Skeletal muscle tissue (tissue), 4 donors: Measurements from ENCODE around the gene RXRB. TPM values are rescaled to one million over a fixed set of nuclear protein-coding genes. Genes with fewer than 3 reads are reported as not detected.
"Not testable (repeated sequence)": the region's sequence is repeated elsewhere in the genome, so short reads cannot be mapped to it uniquely, and the experiment has no call there.

Experiments
- H3K27ac ChIP-seq: one replicate; pipeline ENCODE4 v1.7.0; 2013; ENCODE audit warnings: mild to moderate bottlenecking, low read depth, low read length, inconsistent platforms
- H3K27me3 ChIP-seq, 3 donors: one replicate each; pipeline ENCODE4 v1.7.0; 2013; ENCODE audit warnings: low read length in 3 of 3; ENCODE audit not compliant: control insufficient read depth in 3 of 3, insufficient read depth in 3 of 3
- H3K36me3 ChIP-seq, 3 donors: one replicate each; pipeline ENCODE4 v1.7.0; 2013; ENCODE audit warnings: low read length in 3 of 3; ENCODE audit not compliant: control insufficient read depth in 3 of 3, insufficient read depth in 3 of 3
- H3K4me1 ChIP-seq, 3 donors: one replicate each; pipeline ENCODE4 v1.7.0; 2013; ENCODE audit warnings: low read length in 3 of 3, mild to moderate bottlenecking in 3 of 3; ENCODE audit not compliant: control insufficient read depth in 3 of 3, insufficient read depth in 3 of 3
- H3K4me3 ChIP-seq, 3 donors: one replicate each; pipeline ENCODE4 v1.7.0; 2013; ENCODE audit warnings: low read length in 3 of 3
- H3K9ac ChIP-seq, 3 donors: one replicate each; pipeline ENCODE4 v1.7.0; 2013; ENCODE audit warnings: low read length in 3 of 3, mild to moderate bottlenecking in 3 of 3, moderate library complexity in 2 of 3, low read depth in 1 of 3
- H3K9me3 ChIP-seq, 3 donors: one replicate each; pipeline ENCODE4 v1.7.0; 2013; ENCODE audit warnings: low read length in 3 of 3; ENCODE audit not compliant: control insufficient read depth in 3 of 3
- total RNA-seq: library from RNA; depleted of rRNA; stranded (reverse); fragments of >200 nt; gene quantifications from one replicate; pipeline ENCODE4 v1.2.3, GENCODE V29; 2014
- donor health status: Osteomylitis.

RXRB gene
- total RNA-seq, 1 donor from 2014 or later: 17.7 TPM

DNA sequence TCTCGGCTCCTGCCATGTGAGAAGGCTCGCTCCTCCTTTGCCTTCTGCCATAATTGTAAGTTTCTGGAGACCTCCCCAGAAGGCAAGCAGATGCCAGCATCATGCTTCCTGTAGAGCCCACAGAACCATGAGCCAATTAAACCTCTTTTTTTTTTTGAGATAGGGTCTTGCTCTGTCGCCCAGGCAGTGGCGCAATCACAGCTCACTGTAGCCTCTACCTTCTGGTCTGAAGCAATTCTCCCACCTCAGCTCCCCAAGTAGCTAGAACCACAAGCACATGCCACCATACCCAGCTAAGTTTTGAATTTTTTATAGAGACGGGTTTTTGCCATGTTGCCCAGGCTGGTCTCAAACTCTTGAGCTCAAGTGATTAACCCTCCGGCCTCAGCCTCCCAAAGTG lies 36.4 kb upstream of the RXRB start:
- H3K27ac ChIP-seq: no peak overlapping the region

GRCh38 chr6:33236328-33236727 lies 35.9 kb upstream of the RXRB start:
- H3K9me3 ChIP-seq: no peaks in the 10 kb centered on the region
- peaks cover 12 to 18% (median 14%) of the 10 kb centered on the region in 3 donors for H3K27me3 ChIP-seq
- H3K4me3 ChIP-seq: no peak overlapping the region
- H3K4me1 ChIP-seq: no peaks in the 10 kb centered on the region
- H3K27ac ChIP-seq: no peak overlapping the region
- no peak overlapping the region for H3K9ac ChIP-seq
- H3K36me3 ChIP-seq: no peaks in the 10 kb centered on the region

More for the DNA sequence above, 36.4 kb upstream of the RXRB start:
- H3K27me3 ChIP-seq: peaks cover 12 to 18% (median 14%) of the 10 kb centered on the region in 3 donors
- H3K9me3 ChIP-seq: no peaks in the 10 kb centered on the region
- no peak overlapping the region for H3K9ac ChIP-seq
- H3K4me3 ChIP-seq: no peak overlapping the region
- H3K36me3 ChIP-seq: no peaks in the 10 kb centered on the region
- H3K4me1 ChIP-seq: no peaks in the 10 kb centered on the region

DNA sequence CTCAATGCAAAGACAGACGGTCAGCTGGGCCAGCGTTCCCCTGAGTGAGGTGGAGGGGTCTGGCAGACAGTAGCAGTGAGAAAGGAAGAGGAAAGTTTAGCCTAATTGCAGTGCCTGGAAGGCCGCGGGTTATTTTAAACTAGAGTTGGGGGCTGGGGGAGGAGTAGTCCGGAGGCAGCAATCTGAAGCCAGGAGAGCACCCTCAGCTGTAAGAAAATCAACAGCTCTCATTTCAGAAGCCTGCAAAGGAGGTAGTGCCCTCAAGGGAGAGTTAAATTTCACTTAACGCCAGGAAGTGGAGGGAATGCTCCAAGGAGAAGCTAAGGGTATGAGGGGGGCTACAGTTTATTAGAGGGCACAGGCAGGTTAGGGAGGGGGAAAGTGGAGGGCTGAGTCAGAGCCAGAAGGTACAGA lies 34.8 kb upstream of the RXRB start:
- no peak overlapping the region for H3K9ac ChIP-seq
- peaks cover 12 to 18% (median 16%) of the 10 kb centered on the region in 3 donors for H3K27me3 ChIP-seq

DNA sequence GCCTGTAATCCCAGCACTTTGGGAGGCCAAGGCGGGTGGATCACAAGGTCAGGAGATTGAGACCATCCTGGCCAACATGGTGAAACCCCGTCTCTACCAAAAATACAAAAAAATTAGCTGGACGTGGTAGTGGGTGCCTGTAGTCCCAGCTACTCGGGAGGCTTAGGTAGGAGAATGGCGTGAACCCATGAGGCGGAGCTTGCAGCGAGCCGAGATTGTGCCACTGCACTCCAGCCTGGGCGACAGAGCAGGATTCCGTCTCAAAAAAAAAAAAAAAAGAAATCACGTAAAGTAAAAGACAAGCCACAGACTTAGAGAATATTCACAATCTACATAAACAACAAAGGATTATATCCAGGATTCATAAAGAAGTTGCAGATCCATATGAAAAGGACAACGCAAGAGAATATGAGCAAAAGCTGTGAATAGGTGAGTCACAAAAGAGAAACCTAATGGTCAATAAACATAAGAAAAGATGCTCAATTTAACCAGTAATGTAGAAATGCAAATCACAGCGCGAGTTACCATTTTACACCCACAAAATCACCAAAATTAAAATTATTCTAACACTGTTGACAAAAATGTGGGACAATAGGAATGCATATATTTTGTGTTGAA lies 26.1 kb upstream of the RXRB start:
- not testable (repeated sequence) for H3K4me3 ChIP-seq, H3K27me3 ChIP-seq, H3K36me3 ChIP-seq, H3K9ac ChIP-seq, H3K4me1 ChIP-seq, H3K9me3 ChIP-seq, H3K27ac ChIP-seq

More for the DNA sequence above, 34.8 kb upstream of the RXRB start:
- no peaks in the 10 kb centered on the region for H3K4me1 ChIP-seq
- no peaks in the 10 kb centered on the region for H3K9me3 ChIP-seq
- no peak overlapping the region for H3K27ac ChIP-seq
- no peak overlapping the region for H3K4me3 ChIP-seq
- no peaks in the 10 kb centered on the region for H3K36me3 ChIP-seq

DNA sequence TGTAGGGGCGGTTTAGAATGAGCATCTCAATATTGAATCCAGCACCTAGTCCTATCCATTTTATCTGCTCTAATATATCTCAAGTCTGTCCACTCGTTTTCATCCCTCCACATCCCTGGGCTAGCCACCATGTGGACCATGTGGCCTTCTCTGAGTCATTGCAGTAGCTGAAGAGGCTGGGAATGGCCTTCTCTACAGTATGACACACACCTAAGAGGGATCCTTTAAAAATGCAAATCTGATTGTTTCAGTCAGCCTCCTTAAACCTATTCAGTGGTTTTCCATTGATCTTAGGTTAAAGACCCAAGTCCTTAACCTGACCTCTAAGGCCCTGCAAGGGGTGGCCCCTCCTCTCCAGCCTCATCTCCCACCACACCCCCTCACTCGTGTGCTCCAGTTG lies 17.2 kb upstream of the RXRB start:
- Histone ChIP-seq H3K27me3 (peaks cover 4 to 12% (median 5%) of the 10 kb centered on the region in 3 donors), H3K9ac (no peak overlapping the region), H3K4me3 (no peak overlapping the region), H3K4me1 (peaks cover 12 to 15% (median 15%) of the 10 kb centered on the region in 3 donors), H3K27ac (no peak overlapping the region), H3K36me3 (no peaks in the 10 kb centered on the region), H3K9me3 (no peaks in the 10 kb centered on the region)

GRCh38 chr6:33217246-33217645 lies 16.8 kb upstream of the RXRB start:
- Histone ChIP-seq H3K4me1 (peaks cover 15% of the 10 kb centered on the region in 3 donors), H3K9ac (no peak overlapping the region), H3K9me3 (no peaks in the 10 kb centered on the region), H3K36me3 (no peaks in the 10 kb centered on the region), H3K27me3 (peaks cover 4 to 12% (median 5%) of the 10 kb centered on the region in 3 donors), H3K27ac (no peak overlapping the region), H3K4me3 (no peak overlapping the region)

DNA sequence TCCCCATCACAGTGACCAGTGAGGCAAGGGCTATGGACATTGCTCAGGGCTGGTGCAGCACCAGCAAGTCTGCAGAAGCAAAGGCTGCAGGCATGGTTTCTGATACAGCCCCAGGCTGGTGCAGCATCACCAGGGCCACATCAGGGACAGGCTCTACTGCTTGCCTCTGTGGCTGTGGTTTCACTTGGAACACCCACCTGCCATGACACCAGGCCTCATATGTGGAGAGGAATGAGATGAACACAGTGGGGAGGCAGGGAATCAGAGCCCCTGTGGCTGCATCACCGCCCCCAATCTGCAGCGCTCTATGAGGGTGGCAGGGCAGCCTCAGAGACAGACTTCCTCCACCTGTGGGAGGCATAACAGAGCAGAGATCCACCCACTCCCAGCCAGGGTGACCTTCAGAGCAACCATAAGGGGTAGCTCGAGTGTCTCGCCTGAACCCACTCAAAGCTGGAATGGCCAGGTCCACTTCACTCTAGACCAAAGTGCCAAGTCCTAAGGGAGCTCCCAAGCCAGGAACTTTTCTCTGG lies 15.7 kb upstream of the RXRB start:
- Histone ChIP-seq H3K4me3 (no peak overlapping the region), H3K9me3 (no peaks in the 10 kb centered on the region), H3K9ac (peak overlapping the region in 1 of 3 donors; percentile 33)

GRCh38 chr6:33215271-33216116 lies 15.0 kb upstream of the RXRB start:
- Histone ChIP-seq H3K9me3 (no peaks in the 10 kb centered on the region), H3K4me1 (peaks cover 15% of the 10 kb centered on the region in 3 donors), H3K36me3 (peaks cover 5 to 11% (median 9%) of the 10 kb centered on the region in 3 donors), H3K27me3 (peaks cover 0 to 12% (median 4%) of the 10 kb centered on the region in 3 donors), H3K4me3 (no peak overlapping the region), H3K9ac (peak overlapping the region in 1 of 3 donors; percentile 33), H3K27ac (no peak overlapping the region)

More for the DNA sequence above, 15.7 kb upstream of the RXRB start:
- H3K36me3 ChIP-seq: peaks cover 3 to 5% (median 3%) of the 10 kb centered on the region in 3 donors
- H3K27me3 ChIP-seq: peaks cover under 1 to 12% (median 4%) of the 10 kb centered on the region in 3 donors
- H3K27ac ChIP-seq: no peak overlapping the region
- peaks cover 15% of the 10 kb centered on the region in 3 donors for H3K4me1 ChIP-seq

DNA sequence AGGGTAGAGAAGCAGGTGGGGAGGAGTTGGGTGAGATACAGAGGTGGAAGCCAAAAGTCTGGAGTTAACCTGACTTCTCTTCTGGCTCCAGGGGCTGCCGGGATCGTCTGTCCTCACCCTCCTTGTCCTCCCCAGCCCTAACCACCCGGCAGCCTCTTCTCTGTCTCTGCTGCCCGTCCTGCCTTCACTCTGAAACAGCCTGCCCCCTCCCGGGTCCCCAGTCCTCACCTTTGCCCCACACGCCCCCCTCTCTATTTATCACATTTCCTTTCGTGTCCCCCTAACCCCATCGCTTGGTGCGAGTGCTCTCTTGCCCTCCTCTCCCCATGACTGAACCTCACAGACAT lies 13.5 kb upstream of the RXRB start:
- H3K9me3 ChIP-seq: no peaks in the 10 kb centered on the region
- peak overlapping the region in 2 of 3 donors; percentile 54 to 79 for H3K9ac ChIP-seq
- H3K27me3 ChIP-seq: peaks cover 0 to 12% (median 0%) of the 10 kb centered on the region in 3 donors
- H3K36me3 ChIP-seq: peaks cover 16 to 24% (median 20%) of the 10 kb centered on the region in 3 donors
- H3K4me3 ChIP-seq: peak overlapping the region; percentile 65 to 75 (median 66)
- H3K27ac ChIP-seq: no peak overlapping the region
- H3K4me1 ChIP-seq: peaks cover 15 to 18% (median 15%) of the 10 kb centered on the region in 3 donors
